HG02885 (cell line): ENCODE data around the gene ARHGEF7.

Source experiments
- ATAC-seq: cut with Tn5 transposase; IDR thresholded peaks from one replicate; pipeline ENCODE4 v1.9.1; 2021; ENCODE audit warnings: mild to moderate bottlenecking; ENCODE audit not compliant: unreplicated experiment, poor library complexity

The ARHGEF7 gene

GRCh38 chr13:111215081-111216047 lies 100.3 kb downstream of the ARHGEF7 start:
- no peak for ATAC-seq

GRCh38 chr13:111216166-111216960 lies 101.3 kb downstream of the ARHGEF7 start:
- ATAC-seq, result peak; percentile 68

GRCh38 chr13:111217641-111218040 lies 102.5 kb downstream of the ARHGEF7 start:
- ATAC-seq, result no peak

- no peak for ATAC-seq
Measured at GRCh38 chr13:111219280-111219679, 104.2 kb downstream of the ARHGEF7 start.

GRCh38 chr13:111219950-111220349 lies 104.8 kb downstream of the ARHGEF7 start:
- no peak for ATAC-seq

GRCh38 chr13:111225166-111225565 lies 110.1 kb downstream of the ARHGEF7 start:
- ATAC-seq, result no peak

GRCh38 chr13:111225810-111226546 lies 110.9 kb downstream of the ARHGEF7 start:
- no peak for ATAC-seq

GRCh38 chr13:111227405-111227804 lies 112.3 kb downstream of the ARHGEF7 start:
- no peak for ATAC-seq

GRCh38 chr13:111228262-111229144 lies 113.4 kb downstream of the ARHGEF7 start:
- ATAC-seq, result no peak

- no peak for ATAC-seq
Measured at GRCh38 chr13:111230385-111230930, 115.3 kb downstream of the ARHGEF7 start.

- ATAC-seq, result no peak
Measured at GRCh38 chr13:111232191-111232590, 117.1 kb downstream of the ARHGEF7 start.

GRCh38 chr13:111233080-111233479 lies 118.0 kb downstream of the ARHGEF7 start:
- ATAC-seq, result no peak

GRCh38 chr13:111239764-111240670 lies 124.9 kb downstream of the ARHGEF7 start:
- no peak for ATAC-seq

- no peak for ATAC-seq
Measured at GRCh38 chr13:111241006-111241755, 126.1 kb downstream of the ARHGEF7 start.

GRCh38 chr13:111241862-111242261 lies 126.8 kb downstream of the ARHGEF7 start:
- ATAC-seq, result no peak

GRCh38 chr13:111242585-111242984 lies 127.5 kb downstream of the ARHGEF7 start:
- no peak for ATAC-seq

- no peak for ATAC-seq
Measured at GRCh38 chr13:111243981-111244380, 128.9 kb downstream of the ARHGEF7 start.
